NCI-H1930 (cell line): ENCODE data around the gene DDA1.
"Not testable (repeated sequence)": the region's sequence is repeated elsewhere in the genome, so short reads cannot be mapped to it uniquely, and the experiment has no call there.

ENCODE experiments used
- DNase-seq, 2 experiments: peaks; one replicate each; lab custom pipeline; 2025; lab: John Stamatoyannopoulos, UW

The DDA1 gene

DNA sequence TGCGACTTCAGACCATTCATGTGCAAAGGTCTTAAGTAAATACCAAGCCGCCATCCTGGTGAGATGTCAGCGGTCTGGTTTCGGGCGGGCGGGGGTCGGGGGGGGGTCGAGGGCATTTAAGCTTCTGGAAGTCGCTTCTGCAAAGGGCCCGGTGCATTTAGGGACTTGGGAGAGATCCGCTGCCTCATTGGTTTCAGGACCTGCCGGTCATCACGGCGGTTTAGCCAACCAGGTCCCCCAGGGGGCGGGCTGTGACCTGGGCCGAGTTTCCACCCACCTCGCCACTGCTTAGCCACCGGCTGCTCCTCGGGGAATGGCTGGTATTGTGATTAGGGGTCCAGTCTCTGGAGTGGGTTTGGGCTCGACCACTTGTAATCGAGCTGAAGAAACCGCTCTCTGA, 19.9 kb upstream of the DDA1 start:
- peak; percentile 8 to 40 for DNase-seq

DNA sequence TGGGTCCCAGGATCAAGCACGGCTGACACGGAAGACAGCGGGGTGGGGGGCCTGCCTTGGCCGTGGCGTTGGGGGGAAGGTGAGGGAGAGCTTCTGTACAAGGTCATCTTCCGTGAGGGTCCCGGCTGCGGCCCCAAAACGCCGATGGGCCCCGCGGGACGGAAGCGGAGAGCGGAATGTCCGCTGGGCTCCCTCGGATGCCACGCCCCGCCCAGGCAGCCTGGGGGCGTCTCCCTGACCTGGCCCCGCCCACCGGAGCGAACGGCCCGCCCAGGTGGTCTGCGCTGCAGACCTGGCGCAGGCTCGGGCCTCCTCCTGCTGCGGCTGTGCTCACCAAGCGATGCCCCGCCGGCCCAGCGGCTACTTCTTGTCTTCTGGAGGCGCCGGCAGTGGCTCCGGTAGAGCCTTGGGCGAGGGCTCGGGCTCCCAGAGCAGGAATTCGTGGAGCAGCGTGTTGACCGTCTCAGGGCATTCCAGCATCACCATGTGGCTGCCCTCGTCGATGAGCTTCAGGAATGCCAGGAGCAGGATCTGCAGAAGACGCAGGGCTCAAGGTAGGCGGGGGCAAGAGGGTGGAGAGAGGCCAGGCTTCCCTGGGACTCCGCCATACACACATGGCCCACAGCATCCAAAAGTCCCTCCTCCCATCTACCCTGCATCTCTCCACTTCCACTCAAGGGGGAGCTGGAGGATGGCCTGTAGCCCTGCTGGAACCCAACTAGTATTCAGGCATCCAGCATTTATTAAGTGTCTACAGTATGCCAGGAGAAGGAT, 16.9 kb upstream of the DDA1 start:
- DNase-seq = no peak

DNA sequence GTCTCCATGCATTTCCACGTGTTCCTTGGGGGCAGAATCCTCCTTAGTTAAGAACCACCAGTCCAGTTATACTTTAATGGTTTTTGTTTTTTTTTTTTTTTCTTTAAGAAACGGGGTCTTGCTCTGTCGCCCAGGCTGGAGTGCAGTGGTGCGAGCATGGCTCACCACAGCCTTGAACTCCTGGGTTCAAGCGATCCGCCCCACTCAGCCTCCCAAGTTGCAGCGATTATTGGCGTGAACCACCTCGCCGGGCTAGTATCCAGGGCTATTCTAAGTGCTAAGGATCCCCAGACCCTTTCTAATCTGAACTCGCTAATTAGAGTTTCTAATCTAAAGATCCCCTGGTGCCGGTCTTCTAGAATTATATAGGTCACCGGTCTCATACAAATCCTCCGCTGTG, 15.8 kb upstream of the DDA1 start:
- no peak for DNase-seq

DNA sequence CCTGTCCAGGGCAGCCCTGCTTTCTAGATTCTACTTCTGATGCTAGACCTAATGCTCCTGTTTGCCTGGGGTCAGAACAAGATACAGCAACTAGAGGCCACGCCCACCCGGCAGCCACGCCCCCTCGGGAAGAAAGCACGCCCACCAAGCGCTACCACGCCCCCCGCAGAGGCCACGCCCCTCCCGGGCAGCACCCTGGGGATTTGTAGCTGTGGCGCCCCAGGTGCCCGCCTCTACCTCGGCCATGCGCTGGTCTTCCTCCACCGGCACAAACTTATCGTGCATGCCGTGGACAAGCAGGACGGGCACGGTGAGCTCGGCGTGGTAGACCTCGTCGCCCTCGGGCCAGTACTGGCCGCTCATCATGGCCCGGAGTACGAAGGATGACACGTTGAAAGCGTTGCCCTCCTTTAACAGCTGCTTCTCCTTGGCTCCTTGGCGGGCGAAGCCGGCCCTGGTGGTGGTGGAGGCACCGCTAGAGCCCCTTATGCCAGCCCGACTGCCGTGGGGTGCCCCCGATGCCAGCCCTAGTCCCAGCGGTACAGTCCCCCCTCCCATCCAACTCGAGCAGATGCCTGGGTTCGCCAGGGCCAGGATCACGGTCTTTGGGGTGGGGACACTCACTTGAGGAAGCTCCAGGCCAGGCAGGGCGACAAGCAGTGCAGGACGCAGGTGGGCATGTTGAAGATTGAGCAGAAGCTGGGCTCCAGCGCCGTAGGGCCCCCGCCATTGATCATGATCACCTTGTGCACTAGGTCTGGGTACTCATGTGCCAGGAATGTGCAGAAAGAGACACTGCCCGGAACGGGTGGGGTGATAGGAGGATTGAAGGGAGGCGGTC, 15.1 kb upstream of the DDA1 start:
- DNase-seq = no peak

DNA sequence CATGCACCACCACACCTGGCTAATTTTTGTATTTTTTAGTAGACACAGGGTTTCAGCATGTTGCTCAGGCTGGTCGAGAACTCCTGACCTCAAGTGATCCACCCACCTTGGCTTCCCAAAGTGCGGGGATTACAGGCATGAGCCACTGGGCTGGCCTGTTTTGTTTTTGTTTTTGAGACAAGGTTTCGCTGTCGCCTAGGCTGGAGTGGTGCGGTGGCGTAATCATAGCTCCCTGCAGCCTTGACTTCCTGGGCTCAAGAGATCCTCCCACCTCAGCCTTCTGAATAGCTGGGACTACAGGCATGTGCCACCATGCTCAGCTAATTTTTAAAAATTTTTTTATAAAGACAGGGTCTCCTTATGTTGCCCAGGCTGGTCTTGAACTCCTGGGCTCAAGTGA, 13.8 kb upstream of the DDA1 start:
- DNase-seq = not testable (repeated sequence)

DNA sequence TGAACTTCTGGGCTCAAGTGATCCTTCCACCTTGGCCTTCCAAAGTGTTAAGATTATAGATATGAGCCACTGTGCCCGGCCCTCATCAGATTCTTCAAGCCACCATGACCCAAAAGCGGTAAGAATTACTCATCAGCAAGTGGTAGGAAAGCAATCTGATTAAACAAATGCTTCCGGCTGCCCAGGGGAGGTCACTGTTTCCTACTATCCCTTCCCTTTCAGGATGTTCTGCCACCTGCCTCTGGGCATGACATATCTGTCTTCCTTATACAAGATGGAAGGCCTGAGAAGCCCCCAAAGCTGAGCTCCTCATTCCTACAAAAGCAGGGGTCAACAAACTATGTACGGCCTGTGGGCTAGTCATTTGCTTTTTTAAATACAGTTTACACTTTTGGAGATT, 13.1 kb upstream of the DDA1 start:
- DNase-seq = no peak

DNA sequence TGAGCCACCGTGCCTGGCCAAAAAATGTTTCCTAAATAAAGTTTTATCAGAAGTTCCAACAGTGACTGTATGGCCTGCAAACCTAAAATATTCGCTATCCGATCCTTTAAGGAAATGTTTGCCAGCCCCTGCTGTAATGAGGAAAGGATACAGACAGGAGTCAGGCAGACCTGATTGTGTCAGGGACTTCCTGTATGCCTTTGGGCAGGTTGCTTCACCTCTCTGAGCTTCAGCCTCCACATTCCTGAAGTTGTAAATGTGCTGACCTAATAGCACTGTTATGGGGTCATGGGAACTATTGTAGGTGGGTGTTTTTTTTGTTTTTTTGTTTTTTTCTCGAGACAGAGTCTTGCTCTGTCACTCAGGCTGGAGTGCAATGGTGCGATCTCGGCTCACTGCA, 12.4 kb upstream of the DDA1 start:
- DNase-seq = no peak

DNA sequence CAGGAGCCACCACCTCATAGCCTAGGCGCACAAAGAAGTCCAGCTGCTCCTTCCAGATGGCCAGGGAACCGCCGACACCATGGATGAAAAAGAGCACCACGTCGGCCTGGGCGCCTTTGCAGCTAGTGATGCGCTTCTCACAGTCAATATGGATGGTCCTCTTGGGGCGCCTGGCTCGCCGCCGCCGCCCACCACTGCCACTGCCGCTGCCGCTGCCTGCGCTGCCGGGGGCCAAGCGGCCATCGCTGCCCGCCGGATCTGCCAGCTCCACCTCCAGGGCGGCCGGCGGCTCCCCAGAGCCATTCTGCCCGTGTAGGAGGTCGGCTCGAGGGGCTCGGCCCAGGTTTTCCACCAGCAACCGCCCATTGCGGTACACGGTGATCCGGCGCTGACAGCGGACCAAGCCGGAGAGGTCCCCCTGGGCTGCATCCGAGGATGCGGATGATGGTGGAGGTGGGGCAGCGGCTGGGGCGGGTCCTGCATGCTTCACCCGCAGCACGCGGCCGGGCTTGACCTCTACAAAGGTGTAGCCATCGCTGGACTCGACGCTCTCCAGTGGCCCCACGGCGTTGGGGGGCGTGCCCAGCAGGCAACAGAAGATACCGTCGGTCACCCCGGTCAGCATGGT, 8.3 kb upstream of the DDA1 start:
- no peak for DNase-seq

DNA sequence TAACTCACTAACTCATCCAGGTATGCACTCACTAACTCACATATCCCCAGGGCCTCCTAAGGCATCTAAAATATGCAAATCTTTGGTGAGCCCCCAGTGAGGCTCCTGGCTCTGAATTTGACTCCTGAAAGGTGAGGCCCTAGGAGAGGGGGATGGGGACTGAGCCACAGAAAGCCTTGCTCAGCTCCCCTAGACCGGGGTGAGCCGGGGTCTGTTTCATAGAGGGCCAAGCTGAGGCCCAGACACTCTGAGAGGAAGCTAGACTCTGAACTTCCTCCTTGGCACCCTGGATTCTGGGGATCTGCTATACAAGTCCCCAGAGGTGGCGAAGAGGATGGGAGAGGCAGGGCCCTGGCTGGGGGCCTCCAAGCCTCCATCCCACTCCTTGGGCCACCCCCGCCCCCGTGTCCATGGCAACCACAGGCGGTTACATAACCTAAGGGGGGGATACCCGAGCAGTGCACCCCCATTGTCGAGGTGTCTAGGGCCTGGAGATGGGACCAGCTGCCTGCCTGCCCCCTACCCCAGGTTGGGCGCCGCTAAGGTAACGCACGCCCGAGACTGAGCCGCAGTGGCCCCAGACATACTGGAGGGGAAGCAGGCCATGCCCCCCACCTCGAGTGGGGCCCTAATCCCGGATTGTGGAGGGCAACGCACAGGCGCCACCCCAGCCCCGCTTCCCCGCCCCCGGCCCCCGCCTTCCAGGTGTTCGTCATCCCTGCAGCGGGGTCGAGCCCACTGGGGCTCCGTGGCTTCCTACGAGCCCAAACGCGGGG, 6.8 kb upstream of the DDA1 start:
- DNase-seq = no peak

DNA sequence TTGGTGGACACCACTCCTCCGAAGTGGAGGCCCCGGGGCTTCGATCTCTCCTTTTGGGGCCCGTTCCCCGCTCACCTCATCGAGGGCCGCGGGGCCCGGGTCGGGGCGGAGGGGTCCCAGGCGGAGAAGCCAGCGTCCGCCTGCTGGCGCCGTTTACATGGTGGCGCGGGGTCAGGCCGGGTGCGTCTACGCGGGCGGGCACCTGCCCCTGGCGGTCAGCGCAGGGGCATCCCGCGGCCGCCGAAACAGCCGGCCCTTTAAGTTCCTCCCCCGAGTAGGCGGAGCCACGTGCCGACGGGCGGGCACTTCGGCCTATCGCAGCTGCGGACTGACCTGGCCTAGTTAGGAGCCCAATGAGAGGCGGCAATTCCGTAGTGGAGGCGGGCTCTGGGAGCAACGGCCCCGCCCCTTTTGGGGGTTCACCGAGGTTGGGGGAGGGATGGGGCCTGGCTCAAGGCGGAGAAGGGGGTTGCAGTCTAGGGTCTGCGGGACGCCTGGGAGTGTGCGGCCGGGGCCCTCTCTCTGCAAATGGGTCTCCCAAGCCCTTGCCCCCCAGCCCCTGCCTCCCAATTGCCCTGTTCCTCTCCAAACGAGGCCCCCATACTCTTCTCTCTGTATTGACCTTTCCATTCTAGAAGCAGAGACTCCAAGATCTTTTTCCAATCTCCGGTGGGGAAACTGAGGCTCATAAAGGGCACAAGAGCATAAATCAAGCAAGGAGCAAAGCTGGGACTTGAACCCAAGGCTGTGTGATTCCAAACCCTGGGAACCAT, 6.0 kb upstream of the DDA1 start, which contains the start of gene ABHD8:
ABHD8 (minus strand) TSS at position 259 of the 773 bp plus-strand sequence. CDS start 1,809 bp downstream, outside the sequence.
- peak; percentile 89 to 90 for DNase-seq

DNA sequence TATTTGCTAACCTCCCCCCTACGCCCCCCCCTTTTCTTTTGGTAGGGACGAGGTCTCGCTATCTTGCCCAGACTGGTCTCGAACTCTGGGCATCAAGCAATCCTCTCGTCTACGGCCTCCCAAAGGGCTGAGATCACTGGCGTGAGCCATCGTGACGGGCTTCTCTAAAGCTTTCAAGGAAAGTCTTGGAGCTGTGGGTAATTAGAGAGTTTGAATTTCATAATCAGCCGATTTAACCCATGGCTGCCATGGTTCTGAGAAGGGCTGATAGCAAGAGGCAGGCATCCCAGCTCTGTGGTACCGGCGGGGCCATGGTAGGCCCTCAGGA, 5.5 kb upstream of the DDA1 start:
- DNase-seq = no peak

DNA sequence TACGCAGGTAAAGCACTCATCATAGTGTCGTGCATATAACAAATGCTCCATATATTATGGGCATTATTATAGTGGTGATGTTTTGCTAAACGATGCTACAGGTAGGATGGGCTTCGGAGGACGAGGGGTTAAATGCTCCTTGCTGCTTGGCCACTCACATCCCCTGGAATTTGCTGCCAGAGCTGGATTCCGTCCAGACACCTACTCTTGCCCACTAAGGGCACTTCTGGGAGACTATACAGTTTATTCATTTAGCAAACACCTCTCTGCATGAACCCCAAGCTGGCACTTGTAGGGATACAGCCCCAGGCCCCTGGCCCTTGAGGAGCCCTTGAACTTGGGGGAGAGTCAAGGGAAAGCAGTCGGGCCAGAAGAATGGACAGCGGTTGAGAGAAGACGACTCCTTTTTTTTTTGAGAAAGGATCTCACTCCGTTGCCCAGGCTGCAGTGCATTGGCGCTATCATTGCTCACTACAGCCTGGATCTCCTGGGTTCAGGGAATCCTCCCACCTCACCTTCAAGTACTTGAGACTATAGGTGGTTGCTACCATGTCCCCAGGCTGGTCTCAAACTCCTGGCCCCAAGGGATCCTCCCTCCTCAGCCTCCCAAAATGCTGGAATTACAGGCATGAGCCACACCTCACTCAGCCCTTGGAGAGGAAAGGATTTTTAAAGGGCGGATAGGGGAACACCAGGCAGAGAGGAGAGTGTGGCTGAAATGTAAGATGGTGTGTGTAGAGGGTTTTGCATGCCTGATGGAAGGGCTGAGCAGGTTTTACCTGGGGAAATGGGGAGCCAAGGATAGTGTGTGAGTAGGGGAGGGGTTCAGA, 4.8 kb upstream of the DDA1 start:
- DNase-seq = no peak

DNA sequence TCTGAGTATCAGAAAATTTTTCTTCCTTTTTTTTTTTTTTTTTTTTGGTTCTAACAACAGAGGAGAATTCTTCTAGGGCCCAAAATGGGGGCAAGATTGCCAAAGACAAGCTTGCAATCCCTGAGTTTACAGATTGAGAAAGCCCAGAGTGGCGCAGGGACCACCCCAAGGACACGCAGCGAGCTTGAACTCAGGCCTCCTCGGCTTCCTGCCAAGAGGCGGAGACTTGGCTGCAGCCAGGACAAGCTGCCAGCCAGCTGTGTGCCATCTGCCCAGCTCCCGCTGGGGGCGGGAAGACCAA, 4.2 kb upstream of the DDA1 start:
- no peak for DNase-seq

DNA sequence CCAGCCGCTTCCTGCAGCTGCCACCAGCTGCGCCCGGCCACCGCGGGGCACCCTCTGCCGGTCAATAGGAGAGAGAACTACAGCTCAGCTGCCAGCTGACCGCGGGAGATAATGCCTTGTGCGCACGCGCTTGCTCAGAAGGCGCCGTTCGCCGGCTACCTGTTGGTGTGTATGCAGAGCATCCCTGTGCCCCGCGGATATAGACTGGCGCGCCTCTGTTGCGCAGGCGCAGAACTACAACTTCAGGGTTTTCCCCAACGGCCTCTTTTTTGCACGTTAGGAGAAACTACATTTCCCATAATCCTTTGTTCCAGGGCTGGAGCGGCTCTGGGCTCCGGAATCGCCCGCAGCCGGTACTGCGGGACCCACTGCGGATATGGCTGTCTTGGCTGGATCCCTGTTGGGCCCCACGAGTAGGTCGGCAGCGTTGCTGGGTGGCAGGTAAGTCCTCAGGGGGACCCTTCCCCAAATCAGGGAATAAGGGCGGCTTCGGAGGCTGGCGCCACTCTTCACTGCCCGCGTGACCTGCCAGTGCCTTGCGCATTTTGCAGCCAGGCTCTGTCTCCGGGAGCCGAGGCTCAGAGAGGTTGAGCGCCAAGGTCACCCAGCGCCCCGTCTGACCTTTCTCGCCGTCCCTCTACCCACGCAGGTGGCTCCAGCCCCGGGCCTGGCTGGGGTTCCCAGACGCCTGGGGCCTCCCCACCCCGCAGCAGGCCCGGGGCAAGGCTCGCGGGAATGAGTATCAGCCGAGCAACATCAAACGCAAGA, 3.7 kb upstream of the DDA1 start, which contains the start of gene MRPL34:
MRPL34 (plus strand) TSS at position 356 of the 768 bp plus-strand sequence; CDS start at position 377, 21 bp downstream.
- DNase-seq = peak; percentile 95 to 96

DNA sequence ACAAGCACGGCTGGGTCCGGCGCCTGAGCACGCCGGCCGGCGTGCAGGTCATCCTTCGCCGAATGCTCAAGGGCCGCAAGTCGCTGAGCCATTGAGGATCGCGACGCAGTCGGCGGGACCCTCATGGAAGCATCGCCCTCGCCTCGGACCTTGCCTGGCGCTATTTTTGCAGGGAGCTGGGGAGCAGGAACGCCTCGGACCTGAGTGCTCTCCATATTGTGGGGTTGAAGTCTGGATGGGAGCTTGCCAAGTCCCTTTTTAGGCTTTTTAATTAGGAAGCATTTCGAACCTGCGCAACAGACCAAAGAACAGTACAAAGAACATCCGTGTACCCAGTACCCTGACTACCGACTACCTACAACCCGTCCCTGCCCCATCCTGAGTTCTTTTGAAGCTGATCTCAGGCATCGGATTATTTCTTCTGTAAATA, 3.1 kb upstream of the DDA1 start:
- no peak for DNase-seq

DNA sequence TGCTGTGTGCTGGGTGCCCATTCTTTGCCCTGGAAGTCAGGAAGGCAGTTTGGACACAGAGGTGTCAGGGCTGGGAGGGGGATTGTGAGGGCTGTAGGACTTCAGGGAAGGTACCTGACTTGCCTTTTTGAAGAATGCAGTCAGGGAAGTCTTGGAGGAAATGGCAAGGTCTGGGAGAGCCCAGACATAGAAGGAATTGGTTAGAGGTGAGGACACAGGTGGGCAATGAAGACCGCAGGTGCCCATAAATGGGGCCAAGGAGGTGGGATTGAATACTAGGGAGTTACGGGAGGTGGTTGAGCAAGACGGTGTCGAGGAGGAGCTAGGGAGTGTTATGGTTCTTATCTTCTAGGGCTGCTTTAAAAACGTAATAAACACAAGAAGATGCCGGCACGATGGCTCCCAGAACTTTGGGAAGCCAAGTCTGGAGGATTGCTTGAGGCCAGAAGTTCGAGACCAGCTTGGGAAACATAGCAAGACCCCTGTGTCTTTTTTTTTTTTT, 1.4 kb upstream of the DDA1 start:
- DNase-seq = no peak

DNA sequence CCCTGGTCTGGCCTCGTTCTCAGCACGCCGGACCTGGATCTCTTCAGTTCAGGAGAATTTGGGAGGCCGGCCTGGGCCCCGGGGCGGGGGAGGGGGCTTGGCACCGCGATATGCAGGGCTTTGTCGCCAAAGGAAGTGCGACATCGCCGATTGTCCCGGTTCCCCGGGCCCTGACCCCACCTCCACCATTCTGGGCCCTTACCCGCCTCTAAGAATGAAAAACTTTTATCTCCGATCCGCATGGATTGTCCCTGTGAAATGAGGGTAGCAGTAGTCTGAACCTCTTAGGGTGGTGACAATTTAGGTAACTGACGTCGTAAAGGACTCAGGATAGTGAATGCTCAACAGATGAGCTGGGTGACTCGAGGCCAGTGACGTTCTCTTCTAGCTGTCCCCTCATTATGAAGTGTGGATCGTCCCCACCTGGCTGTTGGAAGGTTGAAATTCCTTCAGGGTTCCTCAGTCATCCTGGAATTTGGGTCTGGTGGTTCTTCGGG, 650 bp downstream of the DDA1 start:
- DNase-seq = no peak

DNA sequence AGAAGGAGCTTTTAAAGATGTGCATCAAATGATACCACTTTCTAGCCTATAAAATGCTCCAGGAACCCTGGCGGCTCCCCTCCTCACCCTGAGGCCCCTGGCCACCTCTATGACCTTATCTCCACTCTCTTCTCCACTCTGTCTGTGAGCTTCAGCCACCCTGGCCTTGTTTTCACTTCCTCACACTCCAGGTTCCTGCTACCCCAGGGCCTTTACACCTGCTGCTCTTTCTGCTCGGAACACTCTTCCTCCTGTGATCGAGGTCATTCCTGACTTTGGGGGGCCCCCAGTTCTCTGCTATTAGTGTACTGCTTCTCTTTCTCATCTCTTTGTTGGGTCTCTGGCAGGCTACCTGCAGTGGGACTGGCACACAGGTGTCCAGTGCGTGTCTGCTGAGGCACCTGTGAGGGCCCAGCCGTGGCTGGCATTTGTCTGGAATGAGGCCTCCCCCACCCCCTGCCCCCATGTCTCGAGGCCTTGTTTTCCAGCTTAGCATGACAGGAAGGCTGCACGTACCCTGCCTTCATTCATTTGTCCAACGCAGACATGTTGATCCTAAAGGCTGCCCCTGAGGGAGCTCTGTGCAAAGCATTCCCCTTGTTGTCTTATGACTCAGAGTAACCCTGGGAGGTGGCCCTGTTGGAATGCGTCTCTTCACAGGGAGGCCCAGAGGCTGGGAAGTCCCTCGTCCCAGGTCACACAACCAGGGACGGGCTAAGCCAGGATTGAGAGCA, 2.3 kb downstream of the DDA1 start:
- no peak for DNase-seq
